Neural progenitor cell (in vitro differentiated cells): ENCODE data around the gene TPST2. TPM values are rescaled to one million over a fixed set of nuclear protein-coding genes. Genes with fewer than 3 reads are reported as not detected.

Source experiments
- DNase-seq: peaks from one replicate; pipeline ENCODE4 v3.0.0-alpha.2; 2016; ENCODE audit warnings: low spot score
- H2AFZ ChIP-seq: fragments of 200-600 bp; sonication (generic); replicated peaks from 2 replicates; pipeline ENCODE4 v1.6.1; 2016; ENCODE audit warnings: antibody characterized with exemption
- H3F3A ChIP-seq: fragments of 200-600 bp; sonication (generic); 2 replicates; pipeline ENCODE4 v1.6.1; 2016; ENCODE audit warnings: antibody characterized with exemption, low read depth
- H3K27ac ChIP-seq: fragments of 200-600 bp; sonication (generic); 2 replicates; pipeline ENCODE4 v1.5.1; 2016; ENCODE audit warnings: mild to moderate bottlenecking
- H3K27me3 ChIP-seq: fragments of 200-600 bp; sonication (generic); 2 replicates; pipeline ENCODE4 v1.6.1; 2016; ENCODE audit warnings: mild to moderate bottlenecking, moderate library complexity
- H3K36me3 ChIP-seq: fragments of 200-600 bp; sonication (generic); 2 replicates; pipeline ENCODE4 v1.5.1; 2016
- H3K4me1 ChIP-seq: fragments of 200-600 bp; sonication (generic); 2 replicates; pipeline ENCODE4 v1.6.1; 2016; ENCODE audit warnings: mixed run types
- H3K4me2 ChIP-seq: fragments of 200-600 bp; sonication (generic); 2 replicates; pipeline ENCODE4 v1.6.1; 2016
- H3K4me3 ChIP-seq: fragments of 200-600 bp; sonication (generic); 2 replicates; pipeline ENCODE4 v1.5.1; 2016
- H3K79me2 ChIP-seq: fragments of 200-600 bp; sonication (generic); 2 replicates; pipeline ENCODE4 v1.6.1; 2016; ENCODE audit warnings: low read depth
- H3K9ac ChIP-seq: fragments of 200-600 bp; sonication (generic); 2 replicates; pipeline ENCODE4 v1.6.1; 2016
- H3K9me3 ChIP-seq: fragments of 200-600 bp; sonication (generic); 2 replicates; pipeline ENCODE4 v1.5.1; 2016; ENCODE audit warnings: low read depth
- H4K20me1 ChIP-seq: fragments of 200-600 bp; sonication (generic); 2 replicates; pipeline ENCODE4 v1.6.1; 2016; ENCODE audit warnings: low read depth
- H3K27ac Mint-ChIP-seq: 3 replicates; pipeline ENCODE4 v1.8.0; 2021; ENCODE audit warnings: mixed read lengths
- H3K27me3 Mint-ChIP-seq: 2 replicates; pipeline ENCODE4 v1.8.0; 2022; ENCODE audit warnings: low read depth, mild to moderate bottlenecking, inconsistent platforms, moderate library complexity, mixed read lengths; ENCODE audit not compliant: insufficient read depth
- H3K36me3 Mint-ChIP-seq: 3 replicates; pipeline ENCODE4 v1.8.0; 2021; ENCODE audit warnings: mixed read lengths
- H3K4me1 Mint-ChIP-seq: 3 replicates; pipeline ENCODE4 v1.8.0; 2021; ENCODE audit warnings: mixed read lengths
- H3K4me3 Mint-ChIP-seq: 3 replicates; pipeline ENCODE4 v1.8.0; 2021; ENCODE audit warnings: mild to moderate bottlenecking, moderate library complexity, mixed read lengths
- H3K9me3 Mint-ChIP-seq: 3 replicates; pipeline ENCODE4 v1.8.0; 2020; ENCODE audit warnings: mixed read lengths
- EZH2 ChIP-seq: fragments of 200-600 bp; sonication (generic); IDR thresholded peaks from 2 replicates; pipeline ENCODE4 v1.6.1; 2017; ENCODE audit warnings: antibody characterized with exemption, mild to moderate bottlenecking, moderate library complexity
- EZH2phosphoT487 ChIP-seq: fragments of 200-600 bp; sonication (generic); IDR thresholded peaks from 2 replicates; pipeline ENCODE4 v1.6.1; 2017; ENCODE audit warnings: antibody characterized with exemption
- total RNA-seq: library from RNA; depleted of rRNA; stranded (reverse); fragments of >200 nt; gene quantifications from 2 replicates; pipeline ENCODE4 v1.2.3, GENCODE V29; 2015; ENCODE audit warnings: low replicate concordance
- TF ChIP-seq, protein P1 (sequence below): fragments of 200-600 bp; sonication (generic); IDR thresholded peaks from 2 replicates; pipeline ENCODE4 v1.5.1; 2017; ENCODE audit warnings: antibody characterized with exemption, mild to moderate bottlenecking

TPST2 gene
- total RNA-seq, 1 donor from 2014 or later = 31.7 TPM

DNA sequence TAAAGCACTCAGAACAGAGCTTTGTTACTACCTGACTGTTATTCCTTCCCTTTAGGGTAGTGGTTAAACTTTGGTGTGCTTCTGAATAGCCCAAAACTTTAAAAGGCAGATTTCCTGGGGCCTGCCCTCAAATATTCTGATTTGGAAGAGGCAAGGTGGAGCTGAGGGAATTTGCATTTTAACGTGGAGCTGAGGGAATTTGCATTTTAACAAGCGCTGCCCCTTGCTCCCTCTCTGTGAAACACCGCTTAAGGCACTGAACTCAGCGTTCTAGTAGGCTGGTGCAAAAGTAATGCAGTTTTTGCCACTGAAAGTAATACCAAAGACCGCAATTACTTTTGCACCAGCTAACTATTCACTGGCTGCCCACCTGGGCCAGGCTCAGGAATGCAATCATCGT lies 35.0 kb downstream of the TPST2 start:
- H3K4me2 ChIP-seq = no peak overlapping the region
- H3K36me3 ChIP-seq = no peaks in the 10 kb centered on the region
- H3K27ac ChIP-seq = no peak overlapping the region
- H3K79me2 ChIP-seq = peaks cover 42% of the 10 kb centered on the region
- H3F3A ChIP-seq = peaks cover 28% of the 10 kb centered on the region
- peaks cover 32% of the 10 kb centered on the region for H4K20me1 ChIP-seq
- H2AFZ ChIP-seq = no peak overlapping the region
- no peaks in the 10 kb centered on the region for H3K9me3 ChIP-seq
- Mint-ChIP-seq H3K4me1 (peaks cover 55% of the 10 kb centered on the region), H3K27me3 (peaks cover 7% of the 10 kb centered on the region), H3K9me3 (no peaks in the 10 kb centered on the region), H3K4me3 (no peak overlapping the region), H3K36me3 (no peaks in the 10 kb centered on the region), H3K27ac (no peak overlapping the region)
- no peaks in the 10 kb centered on the region for H3K27me3 ChIP-seq
- H3K9ac ChIP-seq = no peak overlapping the region
- TF ChIP-seq, protein P1, sequence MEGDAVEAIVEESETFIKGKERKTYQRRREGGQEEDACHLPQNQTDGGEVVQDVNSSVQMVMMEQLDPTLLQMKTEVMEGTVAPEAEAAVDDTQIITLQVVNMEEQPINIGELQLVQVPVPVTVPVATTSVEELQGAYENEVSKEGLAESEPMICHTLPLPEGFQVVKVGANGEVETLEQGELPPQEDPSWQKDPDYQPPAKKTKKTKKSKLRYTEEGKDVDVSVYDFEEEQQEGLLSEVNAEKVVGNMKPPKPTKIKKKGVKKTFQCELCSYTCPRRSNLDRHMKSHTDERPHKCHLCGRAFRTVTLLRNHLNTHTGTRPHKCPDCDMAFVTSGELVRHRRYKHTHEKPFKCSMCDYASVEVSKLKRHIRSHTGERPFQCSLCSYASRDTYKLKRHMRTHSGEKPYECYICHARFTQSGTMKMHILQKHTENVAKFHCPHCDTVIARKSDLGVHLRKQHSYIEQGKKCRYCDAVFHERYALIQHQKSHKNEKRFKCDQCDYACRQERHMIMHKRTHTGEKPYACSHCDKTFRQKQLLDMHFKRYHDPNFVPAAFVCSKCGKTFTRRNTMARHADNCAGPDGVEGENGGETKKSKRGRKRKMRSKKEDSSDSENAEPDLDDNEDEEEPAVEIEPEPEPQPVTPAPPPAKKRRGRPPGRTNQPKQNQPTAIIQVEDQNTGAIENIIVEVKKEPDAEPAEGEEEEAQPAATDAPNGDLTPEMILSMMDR = no peak
- no peak for TF ChIP-seq EZH2
- no peak for TF ChIP-seq EZH2phosphoT487
- no peak overlapping the region for H3K4me3 ChIP-seq
- DNase-seq = no peak
- H3K4me1 ChIP-seq = peaks cover 20% of the 10 kb centered on the region

DNA sequence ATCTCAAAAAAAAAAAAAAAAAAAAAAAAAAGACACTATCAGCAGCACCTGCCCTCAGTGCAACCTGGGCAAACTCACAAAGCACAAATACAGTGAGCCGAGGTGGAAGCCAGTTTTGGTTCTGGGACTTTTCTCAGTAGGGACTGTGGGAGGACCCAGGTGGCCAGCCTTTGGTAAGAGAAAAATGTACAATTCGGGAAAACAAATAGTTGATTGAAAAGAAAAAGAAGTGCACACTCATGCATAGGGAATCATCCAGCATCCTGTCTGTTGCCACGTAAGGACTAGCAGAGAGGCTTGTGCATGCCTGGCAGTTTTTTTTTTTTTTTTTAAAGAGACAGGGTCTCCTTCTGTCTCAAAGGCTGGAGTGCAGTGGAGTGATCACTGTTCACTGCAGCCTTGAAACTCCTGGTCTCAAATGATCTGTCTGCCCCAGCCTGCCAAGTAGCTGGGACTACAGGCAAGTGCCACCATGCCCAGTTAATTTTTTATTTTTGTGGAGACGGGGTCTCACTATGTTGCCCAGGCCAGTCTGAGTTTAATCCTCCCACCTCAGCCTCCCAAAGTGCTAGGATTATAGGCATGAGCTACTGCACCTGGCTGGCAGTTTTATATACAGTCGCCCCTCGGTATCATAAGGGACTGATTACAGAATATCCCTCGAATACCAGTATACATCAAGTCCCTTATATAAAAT lies 36.7 kb downstream of the TPST2 start:
- no peak overlapping the region for H3K27ac ChIP-seq

DNA sequence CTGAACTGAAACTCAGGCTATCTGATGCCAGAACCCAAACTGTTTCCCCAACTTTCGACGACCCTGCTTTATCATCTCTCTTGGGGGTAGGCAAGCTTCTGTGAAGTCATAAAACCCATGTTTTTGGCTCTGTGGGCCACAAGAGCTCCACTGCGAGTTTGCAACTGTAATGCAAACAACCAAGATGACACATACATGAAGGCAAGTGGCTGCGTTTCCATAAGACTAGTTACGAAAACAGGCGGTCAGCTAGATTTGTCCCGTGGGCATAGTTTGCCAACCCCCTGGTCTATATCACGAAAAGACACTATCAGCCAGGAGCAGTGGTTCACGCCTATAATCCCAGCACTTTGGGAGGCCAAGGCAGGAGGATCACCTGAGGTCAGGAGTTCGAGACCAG lies 37.5 kb downstream of the TPST2 start:
- no peaks in the 10 kb centered on the region for H3K9me3 Mint-ChIP-seq

More for the DNA sequence above, 36.7 kb downstream of the TPST2 start:
- H3F3A ChIP-seq = peaks cover 22% of the 10 kb centered on the region
- no peak overlapping the region for H3K4me3 Mint-ChIP-seq
- no peak overlapping the region for H2AFZ ChIP-seq
- H3K4me2 ChIP-seq = no peak overlapping the region
- TF ChIP-seq EZH2 = no peak
- TF ChIP-seq, protein P1 = no peak
- TF ChIP-seq EZH2phosphoT487 = no peak
- H3K36me3 Mint-ChIP-seq = no peaks in the 10 kb centered on the region
- no peak for DNase-seq
- peaks cover 11% of the 10 kb centered on the region for H3K4me1 ChIP-seq
- no peaks in the 10 kb centered on the region for H3K9me3 Mint-ChIP-seq
- no peaks in the 10 kb centered on the region for H3K27me3 ChIP-seq
- H3K9me3 ChIP-seq = no peaks in the 10 kb centered on the region
- peaks cover 48% of the 10 kb centered on the region for H3K4me1 Mint-ChIP-seq
- H3K36me3 ChIP-seq = no peaks in the 10 kb centered on the region
- H3K27ac Mint-ChIP-seq = peak overlapping the region; percentile 38
- no peak overlapping the region for H3K4me3 ChIP-seq
- no peak overlapping the region for H3K9ac ChIP-seq
- peaks cover 23% of the 10 kb centered on the region for H4K20me1 ChIP-seq
- peaks cover 7% of the 10 kb centered on the region for H3K27me3 Mint-ChIP-seq
- H3K79me2 ChIP-seq = peaks cover 38% of the 10 kb centered on the region

More for the DNA sequence above, 37.5 kb downstream of the TPST2 start:
- peak overlapping the region; percentile 78 for H3K27ac Mint-ChIP-seq
- peaks cover 23% of the 10 kb centered on the region for H4K20me1 ChIP-seq
- H3K27me3 ChIP-seq = no peaks in the 10 kb centered on the region
- H3K36me3 ChIP-seq = no peaks in the 10 kb centered on the region
- H3K79me2 ChIP-seq = peaks cover 41% of the 10 kb centered on the region
- H3F3A ChIP-seq = peaks cover 22% of the 10 kb centered on the region
- H3K4me3 Mint-ChIP-seq = no peak overlapping the region
- peaks cover 45% of the 10 kb centered on the region for H3K4me1 Mint-ChIP-seq
- no peak for DNase-seq
- TF ChIP-seq, protein P1 = no peak
- TF ChIP-seq EZH2 (no peak), EZH2phosphoT487 (no peak)
- no peak overlapping the region for H3K4me3 ChIP-seq
- H3K27me3 Mint-ChIP-seq = peaks cover 5% of the 10 kb centered on the region
- no peak overlapping the region for H2AFZ ChIP-seq
- no peaks in the 10 kb centered on the region for H3K36me3 Mint-ChIP-seq
- H3K4me1 ChIP-seq = peaks cover 10% of the 10 kb centered on the region
- no peak overlapping the region for H3K9ac ChIP-seq
- H3K4me2 ChIP-seq = no peak overlapping the region
- no peaks in the 10 kb centered on the region for H3K9me3 ChIP-seq
- no peak overlapping the region for H3K27ac ChIP-seq
